Liver (tissue), 3 donors: ENCODE results near the gene HYAL1.

Experiments used
- CTCF ChIP-seq: fragments of 150-350 bp; IDR thresholded peaks from 2 replicates; pipeline ENCODE4 v1.5.1; 2017; ENCODE audit warnings: improper control_type of control experiment, low read depth, low read length; ENCODE audit not compliant: missing input control
- JUND ChIP-seq, 2 donors: IDR thresholded peaks; 2 replicates each; pipeline ENCODE4 v1.6.1; 2016; ENCODE audit warnings: antibody characterized with exemption in 2 of 2
- NR2F2 ChIP-seq: IDR thresholded peaks from 2 replicates; pipeline ENCODE4 v1.6.1; 2016; ENCODE audit warnings: antibody characterized with exemption
- SP1 ChIP-seq: IDR thresholded peaks from 2 replicates; pipeline ENCODE4 v1.6.1; 2018; ENCODE audit warnings: antibody characterized with exemption, mild to moderate bottlenecking
- TAF1 ChIP-seq: conservative IDR thresholded peaks from 2 replicates; pipeline ENCODE4 v1.6.1; 2016; ENCODE audit warnings: antibody characterized with exemption, mild to moderate bottlenecking
- TF ChIP-seq, protein P1 (sequence below): IDR thresholded peaks from 2 replicates; pipeline ENCODE4 v1.6.1; 2016; ENCODE audit warnings: antibody characterized with exemption
- TF ChIP-seq, protein P2 (sequence below): IDR thresholded peaks from 2 replicates; pipeline ENCODE4 v1.6.1; 2016; ENCODE audit warnings: antibody characterized with exemption, mild to moderate bottlenecking
- donor health status: healthy.
- donor health status: healthy.

DNA sequence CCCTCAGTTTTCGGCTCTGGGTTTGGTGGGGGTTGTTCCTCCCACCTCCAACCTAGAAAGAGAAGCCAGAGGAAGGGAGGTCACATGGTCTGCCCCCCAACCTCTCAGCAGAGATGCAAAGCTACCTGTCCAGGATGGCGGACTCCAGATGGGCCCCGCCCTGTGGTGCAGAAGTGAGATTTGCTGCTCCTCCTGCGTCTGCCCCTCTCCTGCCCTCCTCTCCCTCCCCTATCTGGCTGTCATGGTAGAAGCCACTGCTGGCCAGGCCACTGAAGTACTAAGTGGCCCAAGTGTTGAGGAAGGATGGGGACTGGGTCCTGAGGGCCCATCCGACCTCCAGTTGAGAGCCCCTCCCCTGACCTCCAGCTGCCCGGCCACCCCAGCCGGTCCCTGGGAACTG, 36.5 kb downstream of the HYAL1 start:
- no peak for TF ChIP-seq CTCF
- no peak for TF ChIP-seq TAF1
- no peak for TF ChIP-seq SP1
- no peak for TF ChIP-seq NR2F2
- TF ChIP-seq, protein P1, sequence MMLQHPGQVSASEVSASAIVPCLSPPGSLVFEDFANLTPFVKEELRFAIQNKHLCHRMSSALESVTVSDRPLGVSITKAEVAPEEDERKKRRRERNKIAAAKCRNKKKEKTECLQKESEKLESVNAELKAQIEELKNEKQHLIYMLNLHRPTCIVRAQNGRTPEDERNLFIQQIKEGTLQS, result no peak
- TF ChIP-seq, protein P2, sequence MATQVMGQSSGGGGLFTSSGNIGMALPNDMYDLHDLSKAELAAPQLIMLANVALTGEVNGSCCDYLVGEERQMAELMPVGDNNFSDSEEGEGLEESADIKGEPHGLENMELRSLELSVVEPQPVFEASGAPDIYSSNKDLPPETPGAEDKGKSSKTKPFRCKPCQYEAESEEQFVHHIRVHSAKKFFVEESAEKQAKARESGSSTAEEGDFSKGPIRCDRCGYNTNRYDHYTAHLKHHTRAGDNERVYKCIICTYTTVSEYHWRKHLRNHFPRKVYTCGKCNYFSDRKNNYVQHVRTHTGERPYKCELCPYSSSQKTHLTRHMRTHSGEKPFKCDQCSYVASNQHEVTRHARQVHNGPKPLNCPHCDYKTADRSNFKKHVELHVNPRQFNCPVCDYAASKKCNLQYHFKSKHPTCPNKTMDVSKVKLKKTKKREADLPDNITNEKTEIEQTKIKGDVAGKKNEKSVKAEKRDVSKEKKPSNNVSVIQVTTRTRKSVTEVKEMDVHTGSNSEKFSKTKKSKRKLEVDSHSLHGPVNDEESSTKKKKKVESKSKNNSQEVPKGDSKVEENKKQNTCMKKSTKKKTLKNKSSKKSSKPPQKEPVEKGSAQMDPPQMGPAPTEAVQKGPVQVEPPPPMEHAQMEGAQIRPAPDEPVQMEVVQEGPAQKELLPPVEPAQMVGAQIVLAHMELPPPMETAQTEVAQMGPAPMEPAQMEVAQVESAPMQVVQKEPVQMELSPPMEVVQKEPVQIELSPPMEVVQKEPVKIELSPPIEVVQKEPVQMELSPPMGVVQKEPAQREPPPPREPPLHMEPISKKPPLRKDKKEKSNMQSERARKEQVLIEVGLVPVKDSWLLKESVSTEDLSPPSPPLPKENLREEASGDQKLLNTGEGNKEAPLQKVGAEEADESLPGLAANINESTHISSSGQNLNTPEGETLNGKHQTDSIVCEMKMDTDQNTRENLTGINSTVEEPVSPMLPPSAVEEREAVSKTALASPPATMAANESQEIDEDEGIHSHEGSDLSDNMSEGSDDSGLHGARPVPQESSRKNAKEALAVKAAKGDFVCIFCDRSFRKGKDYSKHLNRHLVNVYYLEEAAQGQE, result no peak
- no peak for TF ChIP-seq JUND (IDR thresholded peaks at IDR 0.05)
